Left colon (tissue), 2 donors: ENCODE results near the gene SLC38A4. TPM values are rescaled to one million over a fixed set of nuclear protein-coding genes. Genes with fewer than 3 reads are reported as not detected.
"Not testable (repeated sequence)": the region's sequence is repeated elsewhere in the genome, so short reads cannot be mapped to it uniquely, and the experiment has no call there.

Experiments
- ATAC-seq: fragments of 200-7000 bp; cut with Tn5 transposase; one replicate; pipeline ENCODE4 v1.9.1; 2020; ENCODE audit warnings: mild to moderate bottlenecking, moderate library complexity
- DNase-seq, 2 donors: peaks; one replicate each; pipeline ENCODE4 v3.0.0-alpha.2; 2020
- intact Hi-C, 2 donors: fragments of 100-400 bp; cut with DNase I in 1 of 2; cut with micrococcal nuclease in 1 of 2; formaldehyde crosslinking; loops; one replicate each; pipeline versions ENCODE4 v1.11.2 to v1.14.0; 2022; cut with DNase I, micrococcal nuclease
- long read RNA-seq: library from polyadenylated mRNA; unstranded; transcript quantifications from one replicate; pipeline ENCODE4 v2.0.0, GENCODE V29; 2021
- total RNA-seq, 2 donors: library from RNA; stranded (reverse); fragmentation: NEBNext Ultra II Directional; extraction: Animal tissue kit (Norgen Biotek cat#: 25700); gene quantifications; one replicate each; pipeline ENCODE4 v1.2.1, GENCODE V29; 2021
- donor health status: DM: no; HTN: no; CAD: no.
- donor health status: DM: yes; HTN: yes; CAD: no.

The SLC38A4 gene
- total RNA-seq: 1 to 10 TPM; 5.4 to 8.0 TPM
- long read RNA-seq, transcript SLC38A4-202 (16 exons, 3,791 nt): major isoform, 7 of 9 reads
- long read RNA-seq, partial matches to known transcripts: 1 of 9 reads
- long read RNA-seq, other reads (novel, unspliced or antisense): 1 of 9 reads

- DNase-seq (peak; percentile 63 to 66), ATAC-seq (peak; percentile 86)
- intact Hi-C loops: no loop called here
Measured at GRCh38 chr12:46825591-46826414, at the start of gene SLC38A4. SLC38A4 (minus strand) TSS chr12:46825997; CDS start chr12:46793071, 32,926 bp downstream.

- ATAC-seq: no peak
- intact Hi-C loops: no loop called here
- DNase-seq: no peak
Measured at GRCh38 chr12:46875095-46875494, 49.3 kb upstream of the SLC38A4 start.

- DNase-seq (no peak), ATAC-seq (no peak)
- intact Hi-C loops: no loop called here
Measured at GRCh38 chr12:46874642-46875041, 48.8 kb upstream of the SLC38A4 start.

- intact Hi-C loops: no loop called here
- DNase-seq (no peak), ATAC-seq (no peak)
Measured at GRCh38 chr12:46872135-46872534, 46.3 kb upstream of the SLC38A4 start.

GRCh38 chr12:46865311-46865710 lies 39.5 kb upstream of the SLC38A4 start:
- ATAC-seq (no peak), DNase-seq (no peak)
- intact Hi-C loops: no loop called here

- no peak for DNase-seq
- intact Hi-C loops: no loop called here
- ATAC-seq: no peak
Measured at GRCh38 chr12:46858368-46858767, 32.6 kb upstream of the SLC38A4 start.

GRCh38 chr12:46857486-46857885 lies 31.7 kb upstream of the SLC38A4 start:
- intact Hi-C loops: no loop called here
- ATAC-seq: no peak

GRCh38 chr12:46855760-46856159 lies 30.0 kb upstream of the SLC38A4 start:
- no peak for DNase-seq
- intact Hi-C loops: no loop called here
- no peak for ATAC-seq

More at GRCh38 chr12:46857486-46857885, 31.7 kb upstream of the SLC38A4 start:
- DNase-seq: no peak

- DNase-seq, ATAC-seq, intact Hi-C loops: not testable (repeated sequence)
Measured at GRCh38 chr12:46854188-46854587, 28.4 kb upstream of the SLC38A4 start.

GRCh38 chr12:46848792-46849191 lies 23.0 kb upstream of the SLC38A4 start:
- DNase-seq, intact Hi-C loops, ATAC-seq: not testable (repeated sequence)

- DNase-seq: no peak
- intact Hi-C loops: no loop called here
- ATAC-seq: no peak
Measured at GRCh38 chr12:46847001-46847400, 21.2 kb upstream of the SLC38A4 start.

GRCh38 chr12:46843811-46844210 lies 18.0 kb upstream of the SLC38A4 start:
- ATAC-seq (no peak), DNase-seq (no peak)
- intact Hi-C loops: no loop called here

- DNase-seq: no peak
- no peak for ATAC-seq
- intact Hi-C loops: no loop called here
Measured at GRCh38 chr12:46841891-46842290, 16.1 kb upstream of the SLC38A4 start.

- no peak for DNase-seq
- no peak for ATAC-seq
- intact Hi-C loops: no loop called here
Measured at GRCh38 chr12:46839964-46840363, 14.2 kb upstream of the SLC38A4 start.

- DNase-seq (no peak), ATAC-seq (no peak)
- intact Hi-C loops: no loop called here
Measured at GRCh38 chr12:46839232-46839631, 13.4 kb upstream of the SLC38A4 start.

- intact Hi-C loops: no loop called here
- no peak for DNase-seq
Measured at GRCh38 chr12:46835785-46836184, 10.0 kb upstream of the SLC38A4 start.

GRCh38 chr12:46832130-46832704 lies 6.4 kb upstream of the SLC38A4 start:
- intact Hi-C loops: no loop called here
- no peak for DNase-seq
- ATAC-seq: peak; percentile 32

More at GRCh38 chr12:46835785-46836184, 10.0 kb upstream of the SLC38A4 start:
- no peak for ATAC-seq

- intact Hi-C loops: no loop called here
- ATAC-seq (peak; percentile 50), DNase-seq (peak in 1 of 2 donors; percentile 19)
Measured at GRCh38 chr12:46831335-46832129, 5.7 kb upstream of the SLC38A4 start.

GRCh38 chr12:46830731-46831334 lies 5.0 kb upstream of the SLC38A4 start:
- DNase-seq: peak in 1 of 2 donors; percentile 29
- peak; percentile 62 for ATAC-seq
- intact Hi-C loops: no loop called here
